SK-N-MC (cell line): ENCODE results near the gene HOPX.
A peak's percentile ranks its signal among the peaks of the same experiment; 100 is the strongest.

ENCODE experiments used
- DNase-seq: peaks from one replicate; pipeline ENCODE4 v3.0.0-alpha.2; 2011; ENCODE audit warnings: low read depth, low spot score
- H3K27ac ChIP-seq: fragments of 200-600 bp; sonication (generic); 2 replicates; pipeline ENCODE4 v1.5.1; 2016; ENCODE audit warnings: mixed run types
- H3K36me3 ChIP-seq: fragments of 200-600 bp; sonication (generic); 2 replicates; pipeline ENCODE4 v1.6.1; 2017; ENCODE audit warnings: antibody characterized with exemption, low read length, mixed read lengths; ENCODE audit not compliant: insufficient read depth
- H3K4me3 ChIP-seq: fragments of 200-600 bp; sonication (generic); 2 replicates; pipeline ENCODE4 v1.5.1; 2016
- H3K9ac ChIP-seq: fragments of 200-600 bp; sonication (generic); 2 replicates; pipeline ENCODE4 v1.8.0; 2017; ENCODE audit warnings: mixed run types, mixed read lengths; ENCODE audit not compliant: insufficient read length
- H3K9me3 ChIP-seq: fragments of 200-600 bp; sonication (generic); 2 replicates; pipeline ENCODE4 v1.6.1; 2017; ENCODE audit warnings: low read depth, mild to moderate bottlenecking, antibody characterized with exemption, low read length, moderate library complexity, mixed read lengths
- EZH2 ChIP-seq: fragments of 200-600 bp; sonication (generic); IDR thresholded peaks from one replicate; pipeline ENCODE4 v1.6.1; 2017; ENCODE audit warnings: antibody characterized with exemption
- FOXP2 ChIP-seq: optimal IDR thresholded peaks from 2 replicates; pipeline ENCODE3; 2011; ENCODE audit warnings: mild to moderate bottlenecking, moderate library complexity; ENCODE audit not compliant: insufficient read depth; ENCODE audit errors: extremely low read length, control extremely low read depth
- POLR2AphosphoS5 ChIP-seq: IDR thresholded peaks from 2 replicates; pipeline ENCODE4 v1.6.1; 2012; ENCODE audit warnings: mild to moderate bottlenecking, low read depth, low read length, borderline replicate concordance

Gene HOPX

GRCh38 chr4:56665781-56666180, 15.3 kb downstream of the HOPX start:
- Histone ChIP-seq H3K9ac (no peak overlapping the region), H3K4me3 (no peak overlapping the region), H3K36me3 (no peaks in the 10 kb centered on the region), H3K27ac (no peak overlapping the region), H3K9me3 (no peaks in the 10 kb centered on the region)
- no peak for TF ChIP-seq POLR2AphosphoS5
- no peak for TF ChIP-seq EZH2
- no peak for DNase-seq

- no peaks in the 10 kb centered on the region for H3K36me3 ChIP-seq
- no peak for TF ChIP-seq POLR2AphosphoS5
- no peak overlapping the region for H3K4me3 ChIP-seq
- no peak for DNase-seq
- no peak overlapping the region for H3K9ac ChIP-seq
- no peaks in the 10 kb centered on the region for H3K9me3 ChIP-seq
- no peak overlapping the region for H3K27ac ChIP-seq
These were observed 18.2 kb downstream of the HOPX start for GRCh38 chr4:56662782-56663468.

GRCh38 chr4:56659946-56660345, 21.1 kb downstream of the HOPX start:
- no peak for DNase-seq
- no peak for TF ChIP-seq POLR2AphosphoS5
- no peak for TF ChIP-seq FOXP2
- no peak for TF ChIP-seq EZH2
- Histone ChIP-seq H3K27ac (no peak overlapping the region), H3K36me3 (no peaks in the 10 kb centered on the region), H3K9me3 (no peaks in the 10 kb centered on the region), H3K9ac (no peak overlapping the region), H3K4me3 (no peak overlapping the region)

- TF ChIP-seq FOXP2 (no peak), POLR2AphosphoS5 (no peak), EZH2 (no peak)
- DNase-seq: peak; percentile 10
- H3K9me3 ChIP-seq: no peaks in the 10 kb centered on the region
- no peak overlapping the region for H3K27ac ChIP-seq
- no peaks in the 10 kb centered on the region for H3K36me3 ChIP-seq
- H3K9ac ChIP-seq: no peak overlapping the region
- no peak overlapping the region for H3K4me3 ChIP-seq
These were observed 22.6 kb downstream of the HOPX start for GRCh38 chr4:56658528-56658927.

GRCh38 chr4:56657818-56658217, 23.3 kb downstream of the HOPX start:
- no peak for DNase-seq
- Histone ChIP-seq H3K36me3 (no peaks in the 10 kb centered on the region), H3K9me3 (no peaks in the 10 kb centered on the region), H3K27ac (no peak overlapping the region), H3K4me3 (no peak overlapping the region), H3K9ac (no peak overlapping the region)
- TF ChIP-seq FOXP2: no peak
- TF ChIP-seq POLR2AphosphoS5: no peak
- no peak for TF ChIP-seq EZH2

- TF ChIP-seq EZH2 (no peak), FOXP2 (no peak)
- Histone ChIP-seq H3K4me3 (no peak overlapping the region), H3K36me3 (no peaks in the 10 kb centered on the region), H3K27ac (no peak overlapping the region), H3K9me3 (no peaks in the 10 kb centered on the region), H3K9ac (no peak overlapping the region)
- no peak for DNase-seq
These were observed 24.0 kb downstream of the HOPX start for GRCh38 chr4:56657128-56657527.

- TF ChIP-seq POLR2AphosphoS5: no peak
- TF ChIP-seq FOXP2: no peak
- TF ChIP-seq EZH2: no peak
- no peaks in the 10 kb centered on the region for H3K36me3 ChIP-seq
- no peak for DNase-seq
- H3K27ac ChIP-seq: no peak overlapping the region
- H3K9ac ChIP-seq: no peak overlapping the region
- no peaks in the 10 kb centered on the region for H3K9me3 ChIP-seq
- peak overlapping the region; percentile 71 for H3K4me3 ChIP-seq
These were observed 24.8 kb downstream of the HOPX start for GRCh38 chr4:56656346-56656643.

- no peak for DNase-seq
- Histone ChIP-seq H3K9me3 (no peaks in the 10 kb centered on the region), H3K36me3 (no peaks in the 10 kb centered on the region), H3K4me3 (peak overlapping the region; percentile 71), H3K27ac (no peak overlapping the region), H3K9ac (no peak overlapping the region)
- no peak for TF ChIP-seq EZH2
- TF ChIP-seq FOXP2: no peak
- no peak for TF ChIP-seq POLR2AphosphoS5
These were observed 25.3 kb downstream of the HOPX start for GRCh38 chr4:56655627-56656345.

- DNase-seq: no peak
- no peak overlapping the region for H3K27ac ChIP-seq
- H3K4me3 ChIP-seq: peak overlapping the region; percentile 71
- H3K36me3 ChIP-seq: no peaks in the 10 kb centered on the region
- TF ChIP-seq POLR2AphosphoS5 (no peak), FOXP2 (no peak), EZH2 (no peak)
- no peak overlapping the region for H3K9ac ChIP-seq
- H3K9me3 ChIP-seq: no peaks in the 10 kb centered on the region
These were observed 25.9 kb downstream of the HOPX start for GRCh38 chr4:56655209-56655626.
